ENCODE results near the gene CLSTN2. TPM values are rescaled to one million over a fixed set of nuclear protein-coding genes. Genes with fewer than 3 reads are reported as not detected.

CLSTN2 gene
- total RNA-seq, 1 experiment from 2014 or later = 0.02 TPM

GRCh38 chr3:140296796-140297352 lies 361.9 kb downstream of the CLSTN2 start:
- ChIA-PET POLR2A (no interaction called here), RAD21 (ENCODE audit: low non-redundant PET in 1 of 2, low total read pairs in 2 of 2, uncharacterized antibody in 2 of 2, unreplicated experiment in 2 of 2) (no interaction called here), CTCF (interaction anchor here (1.1 kb wide), 1 partner anchor 12 kb away, joined by 3 read pairs; no protein-coding TSS in a partner anchor)
- H3K27me3 ChIP-seq (ENCODE audit: insufficient read depth, low read length) = peaks cover 34% of the 10 kb centered on the region
- TF ChIP-seq CEBPB (IDR thresholded peaks at IDR 0.05; ENCODE audit: low read depth) (no peak), SP1 (IDR thresholded peaks at IDR 0.05; ENCODE audit: low read depth) (no peak), ZNF274 (IDR thresholded peaks at IDR 0.05; ENCODE audit: low read depth, low read length) (no peak), ELF1 (IDR thresholded peaks at IDR 0.05; ENCODE audit: borderline replicate concordance, low read depth) (no peak), EZH2 (IDR thresholded peaks at IDR 0.05) (no peak), RAD21 (IDR thresholded peaks at IDR 0.05; ENCODE audit: low read depth) (no peak), SIN3A (IDR thresholded peaks at IDR 0.05; ENCODE audit: low read depth) (no peak), JUND (IDR thresholded peaks at IDR 0.05) (no peak), YY1 (IDR thresholded peaks at IDR 0.05; ENCODE audit: extremely low read depth, insufficient replicate concordance, low read depth, low read length) (no peak), POLR2AphosphoS5 (IDR thresholded peaks at IDR 0.05; ENCODE audit: low read depth, low read length) (no peak), POLR2A (IDR thresholded peaks at IDR 0.05; ENCODE audit: borderline replicate concordance, extremely low read depth, insufficient read depth, insufficient read length) (no peak)
- TF ChIP-seq, protein P1, sequence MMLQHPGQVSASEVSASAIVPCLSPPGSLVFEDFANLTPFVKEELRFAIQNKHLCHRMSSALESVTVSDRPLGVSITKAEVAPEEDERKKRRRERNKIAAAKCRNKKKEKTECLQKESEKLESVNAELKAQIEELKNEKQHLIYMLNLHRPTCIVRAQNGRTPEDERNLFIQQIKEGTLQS (IDR thresholded peaks at IDR 0.05) = no peak
- TF ChIP-seq, protein P2, sequence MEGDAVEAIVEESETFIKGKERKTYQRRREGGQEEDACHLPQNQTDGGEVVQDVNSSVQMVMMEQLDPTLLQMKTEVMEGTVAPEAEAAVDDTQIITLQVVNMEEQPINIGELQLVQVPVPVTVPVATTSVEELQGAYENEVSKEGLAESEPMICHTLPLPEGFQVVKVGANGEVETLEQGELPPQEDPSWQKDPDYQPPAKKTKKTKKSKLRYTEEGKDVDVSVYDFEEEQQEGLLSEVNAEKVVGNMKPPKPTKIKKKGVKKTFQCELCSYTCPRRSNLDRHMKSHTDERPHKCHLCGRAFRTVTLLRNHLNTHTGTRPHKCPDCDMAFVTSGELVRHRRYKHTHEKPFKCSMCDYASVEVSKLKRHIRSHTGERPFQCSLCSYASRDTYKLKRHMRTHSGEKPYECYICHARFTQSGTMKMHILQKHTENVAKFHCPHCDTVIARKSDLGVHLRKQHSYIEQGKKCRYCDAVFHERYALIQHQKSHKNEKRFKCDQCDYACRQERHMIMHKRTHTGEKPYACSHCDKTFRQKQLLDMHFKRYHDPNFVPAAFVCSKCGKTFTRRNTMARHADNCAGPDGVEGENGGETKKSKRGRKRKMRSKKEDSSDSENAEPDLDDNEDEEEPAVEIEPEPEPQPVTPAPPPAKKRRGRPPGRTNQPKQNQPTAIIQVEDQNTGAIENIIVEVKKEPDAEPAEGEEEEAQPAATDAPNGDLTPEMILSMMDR (IDR thresholded peaks at IDR 0.05 in 2 of 3, conservative IDR thresholded peaks at IDR 0.05 in 1 of 3; ENCODE audit: borderline replicate concordance in 1 of 3, insufficient read depth in 1 of 3, low read depth in 2 of 3, low read length in 2 of 3) = no peak
- TF ChIP-seq, protein P3, sequence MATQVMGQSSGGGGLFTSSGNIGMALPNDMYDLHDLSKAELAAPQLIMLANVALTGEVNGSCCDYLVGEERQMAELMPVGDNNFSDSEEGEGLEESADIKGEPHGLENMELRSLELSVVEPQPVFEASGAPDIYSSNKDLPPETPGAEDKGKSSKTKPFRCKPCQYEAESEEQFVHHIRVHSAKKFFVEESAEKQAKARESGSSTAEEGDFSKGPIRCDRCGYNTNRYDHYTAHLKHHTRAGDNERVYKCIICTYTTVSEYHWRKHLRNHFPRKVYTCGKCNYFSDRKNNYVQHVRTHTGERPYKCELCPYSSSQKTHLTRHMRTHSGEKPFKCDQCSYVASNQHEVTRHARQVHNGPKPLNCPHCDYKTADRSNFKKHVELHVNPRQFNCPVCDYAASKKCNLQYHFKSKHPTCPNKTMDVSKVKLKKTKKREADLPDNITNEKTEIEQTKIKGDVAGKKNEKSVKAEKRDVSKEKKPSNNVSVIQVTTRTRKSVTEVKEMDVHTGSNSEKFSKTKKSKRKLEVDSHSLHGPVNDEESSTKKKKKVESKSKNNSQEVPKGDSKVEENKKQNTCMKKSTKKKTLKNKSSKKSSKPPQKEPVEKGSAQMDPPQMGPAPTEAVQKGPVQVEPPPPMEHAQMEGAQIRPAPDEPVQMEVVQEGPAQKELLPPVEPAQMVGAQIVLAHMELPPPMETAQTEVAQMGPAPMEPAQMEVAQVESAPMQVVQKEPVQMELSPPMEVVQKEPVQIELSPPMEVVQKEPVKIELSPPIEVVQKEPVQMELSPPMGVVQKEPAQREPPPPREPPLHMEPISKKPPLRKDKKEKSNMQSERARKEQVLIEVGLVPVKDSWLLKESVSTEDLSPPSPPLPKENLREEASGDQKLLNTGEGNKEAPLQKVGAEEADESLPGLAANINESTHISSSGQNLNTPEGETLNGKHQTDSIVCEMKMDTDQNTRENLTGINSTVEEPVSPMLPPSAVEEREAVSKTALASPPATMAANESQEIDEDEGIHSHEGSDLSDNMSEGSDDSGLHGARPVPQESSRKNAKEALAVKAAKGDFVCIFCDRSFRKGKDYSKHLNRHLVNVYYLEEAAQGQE (IDR thresholded peaks at IDR 0.05; ENCODE audit: low read depth) = no peak
- TF ChIP-seq, protein P4, sequence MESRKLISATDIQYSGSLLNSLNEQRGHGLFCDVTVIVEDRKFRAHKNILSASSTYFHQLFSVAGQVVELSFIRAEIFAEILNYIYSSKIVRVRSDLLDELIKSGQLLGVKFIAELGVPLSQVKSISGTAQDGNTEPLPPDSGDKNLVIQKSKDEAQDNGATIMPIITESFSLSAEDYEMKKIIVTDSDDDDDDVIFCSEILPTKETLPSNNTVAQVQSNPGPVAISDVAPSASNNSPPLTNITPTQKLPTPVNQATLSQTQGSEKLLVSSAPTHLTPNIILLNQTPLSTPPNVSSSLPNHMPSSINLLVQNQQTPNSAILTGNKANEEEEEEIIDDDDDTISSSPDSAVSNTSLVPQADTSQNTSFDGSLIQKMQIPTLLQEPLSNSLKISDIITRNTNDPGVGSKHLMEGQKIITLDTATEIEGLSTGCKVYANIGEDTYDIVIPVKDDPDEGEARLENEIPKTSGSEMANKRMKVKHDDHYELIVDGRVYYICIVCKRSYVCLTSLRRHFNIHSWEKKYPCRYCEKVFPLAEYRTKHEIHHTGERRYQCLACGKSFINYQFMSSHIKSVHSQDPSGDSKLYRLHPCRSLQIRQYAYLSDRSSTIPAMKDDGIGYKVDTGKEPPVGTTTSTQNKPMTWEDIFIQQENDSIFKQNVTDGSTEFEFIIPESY (IDR thresholded peaks at IDR 0.05; ENCODE audit: extremely low read depth, insufficient replicate concordance, low read length) = no peak
- no peak overlapping the region for H3K4me3 ChIP-seq (replicated peaks in 1 of 2; ENCODE audit: low read depth in 1 of 2, low read length in 2 of 2)
- no peaks in the 10 kb centered on the region for H3K36me3 ChIP-seq (ENCODE audit: control insufficient read depth in 1 of 2, insufficient read depth in 2 of 2, low read length in 2 of 2)
- ATAC-seq (no peak), DNase-seq (ENCODE audit: low read depth, low spot score) (no peak)
- H3K9me3 ChIP-seq (ENCODE audit: control insufficient read depth in 1 of 2, insufficient read depth in 1 of 2, low read depth in 1 of 2, low read length in 2 of 2) = no peaks in the 10 kb centered on the region
- H3K9me2 ChIP-seq (ENCODE audit: insufficient read depth) = no peaks in the 10 kb centered on the region
- H2AFZ ChIP-seq (ENCODE audit: low read depth, low read length, poor library complexity, severe bottlenecking) = no peak overlapping the region
- BruUV-seq (replicated peaks) = no TSS peak
- no peak overlapping the region for H3K9ac ChIP-seq (ENCODE audit: low read length)
- intact Hi-C loops (cut with micrococcal nuclease) = no loop called here
- H3K4me2 ChIP-seq (ENCODE audit: low read length) = no peak overlapping the region
- H3K79me2 ChIP-seq (ENCODE audit: insufficient read depth, low read length) = no peaks in the 10 kb centered on the region
- no peaks in the 10 kb centered on the region for H3K4me1 ChIP-seq (ENCODE audit: control insufficient read depth in 1 of 2, insufficient read depth in 2 of 2, low read length in 2 of 2)
- no peak overlapping the region for H3K27ac ChIP-seq (ENCODE audit: low read depth, low read length)
- H4K20me1 ChIP-seq (ENCODE audit: insufficient read depth) = no peaks in the 10 kb centered on the region

Data from HCT116 (cell line).